AG09319 (cell line): ENCODE measurements around the gene PRLR.

Experiments used
- DNase-seq: peaks from one replicate; pipeline ENCODE4 v3.0.0-alpha.2; 2010; ENCODE audit warnings: low read depth; ENCODE audit errors: extremely low read depth
- CTCF ChIP-seq: IDR thresholded peaks from 2 replicates; pipeline ENCODE4 v1.5.1; 2011; ENCODE audit warnings: low read depth, mild to moderate bottlenecking, inconsistent platforms, low read length, moderate library complexity

The PRLR gene

DNA sequence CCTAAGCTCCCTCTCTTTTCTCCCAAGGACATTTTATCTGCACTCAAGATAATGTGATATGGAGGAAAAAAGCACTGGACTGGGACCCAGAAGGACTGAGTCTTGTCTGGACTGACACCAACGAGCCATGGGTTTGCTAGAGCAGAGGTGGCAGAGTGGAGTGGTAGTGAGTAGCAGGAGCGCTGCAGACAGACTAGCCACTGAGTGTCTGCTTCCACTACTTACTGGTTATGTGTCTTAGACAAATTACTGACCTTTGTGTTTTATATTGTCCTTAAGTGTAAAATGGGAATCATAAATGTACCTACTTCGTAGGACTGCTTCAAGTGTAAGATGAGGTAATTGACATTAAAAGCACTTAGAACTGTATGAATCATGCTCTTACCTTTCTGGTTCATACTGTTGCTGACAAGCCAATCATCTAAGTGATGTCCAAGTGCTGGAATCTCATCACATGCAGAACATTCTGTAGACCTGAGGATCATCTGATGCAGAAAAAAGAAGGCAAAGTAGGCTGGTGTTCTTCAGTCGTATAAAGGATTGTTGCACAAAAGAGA lies 12.5 kb upstream of the PRLR start:
- no peak for TF ChIP-seq CTCF
- DNase-seq, result no peak

DNA sequence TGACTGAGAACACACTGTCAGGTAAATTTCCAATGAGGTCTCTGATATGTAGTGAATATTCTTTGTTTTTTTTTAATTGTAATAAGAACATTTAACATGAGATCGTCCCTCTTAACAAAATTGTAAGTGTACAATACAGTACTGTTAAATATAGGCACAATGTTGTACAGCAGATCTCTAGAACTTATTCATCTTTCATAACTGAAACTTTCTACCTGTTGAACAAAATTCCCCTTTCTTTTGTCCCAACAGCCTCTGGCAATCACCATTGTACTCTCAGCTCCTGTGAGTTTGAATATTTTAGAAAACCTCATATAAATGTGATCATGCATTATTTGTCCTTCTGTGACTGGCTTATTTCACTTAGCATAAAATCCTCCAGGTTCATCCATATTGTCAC lies 10.6 kb upstream of the PRLR start:
- no peak for TF ChIP-seq CTCF
- no peak for DNase-seq

- no peak for DNase-seq
- no peak for TF ChIP-seq CTCF
Measured at GRCh38 chr5:35239911-35240610, 9.8 kb upstream of the PRLR start.

GRCh38 chr5:35239476-35239875 lies 9.2 kb upstream of the PRLR start:
- no peak for DNase-seq
- TF ChIP-seq CTCF, result no peak

DNA sequence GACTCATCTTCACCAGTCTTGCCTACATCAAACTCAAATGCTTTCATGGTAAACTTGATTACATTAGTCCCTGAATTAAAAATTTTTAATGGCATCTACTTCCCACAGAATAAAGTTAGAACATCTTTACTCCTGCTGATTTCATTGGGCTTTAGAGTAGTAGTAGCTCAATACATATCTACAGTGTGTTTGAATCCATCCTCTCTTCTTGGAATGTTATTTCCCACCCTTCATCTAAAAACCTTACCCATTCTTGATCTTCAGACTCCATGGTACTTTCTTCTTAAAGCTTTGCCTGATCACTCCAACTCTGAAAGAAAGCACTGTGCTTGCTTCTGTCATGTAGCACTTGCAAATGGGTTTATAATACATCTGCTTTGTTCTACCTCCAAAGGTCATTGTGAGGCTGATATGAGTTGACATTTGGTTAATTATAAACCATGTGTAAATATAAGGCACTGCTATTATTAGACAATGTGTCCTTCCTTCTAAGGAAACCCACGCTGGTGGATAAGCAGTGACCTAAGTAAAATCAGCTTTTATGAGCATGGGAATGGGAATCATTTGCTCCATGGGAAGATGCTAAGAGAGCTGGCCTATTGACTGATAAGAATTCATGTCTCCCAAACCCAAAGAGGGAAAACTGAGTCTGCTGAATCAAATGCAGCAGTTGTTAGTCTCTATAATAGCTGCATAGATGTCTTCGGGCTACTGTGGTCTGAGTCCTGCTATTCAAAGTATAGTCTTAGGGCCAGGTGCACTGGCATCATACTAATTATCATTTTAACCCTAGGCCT lies 7.5 kb upstream of the PRLR start:
- TF ChIP-seq CTCF, result no peak

DNA sequence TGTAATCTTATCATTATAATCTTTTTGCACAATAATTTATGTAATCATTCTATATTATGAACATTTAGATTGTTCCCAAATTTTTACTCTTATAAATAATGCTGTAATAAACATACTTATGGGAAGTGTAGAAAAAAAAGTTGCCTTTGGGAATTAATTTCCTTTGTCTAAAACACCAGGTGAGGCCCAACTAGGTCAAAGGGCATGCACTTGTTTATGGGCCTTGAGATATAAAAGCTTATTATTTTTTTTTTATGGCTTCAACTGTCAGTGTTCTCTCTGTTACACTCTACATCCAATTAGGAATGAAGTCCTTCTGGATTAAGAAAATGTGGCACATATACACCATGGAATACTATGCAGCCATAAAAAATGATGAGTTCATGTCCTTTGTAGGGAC lies 6.5 kb upstream of the PRLR start:
- DNase-seq, result no peak
- no peak for TF ChIP-seq CTCF

More for the DNA sequence above, 7.5 kb upstream of the PRLR start:
- no peak for DNase-seq

GRCh38 chr5:35233601-35234000 lies 3.3 kb upstream of the PRLR start:
- no peak for TF ChIP-seq CTCF
- DNase-seq, result no peak
